Inflammatory macrophage treated with lipopolysaccharide for 1 hour (primary cell): Measurements from ENCODE around the gene ITGAL.

Experiments used
- DNase-seq, 2 donors: peaks; one replicate each; pipeline ENCODE4 v3.0.0-alpha.2; 2020 to 2022

ITGAL gene

DNA sequence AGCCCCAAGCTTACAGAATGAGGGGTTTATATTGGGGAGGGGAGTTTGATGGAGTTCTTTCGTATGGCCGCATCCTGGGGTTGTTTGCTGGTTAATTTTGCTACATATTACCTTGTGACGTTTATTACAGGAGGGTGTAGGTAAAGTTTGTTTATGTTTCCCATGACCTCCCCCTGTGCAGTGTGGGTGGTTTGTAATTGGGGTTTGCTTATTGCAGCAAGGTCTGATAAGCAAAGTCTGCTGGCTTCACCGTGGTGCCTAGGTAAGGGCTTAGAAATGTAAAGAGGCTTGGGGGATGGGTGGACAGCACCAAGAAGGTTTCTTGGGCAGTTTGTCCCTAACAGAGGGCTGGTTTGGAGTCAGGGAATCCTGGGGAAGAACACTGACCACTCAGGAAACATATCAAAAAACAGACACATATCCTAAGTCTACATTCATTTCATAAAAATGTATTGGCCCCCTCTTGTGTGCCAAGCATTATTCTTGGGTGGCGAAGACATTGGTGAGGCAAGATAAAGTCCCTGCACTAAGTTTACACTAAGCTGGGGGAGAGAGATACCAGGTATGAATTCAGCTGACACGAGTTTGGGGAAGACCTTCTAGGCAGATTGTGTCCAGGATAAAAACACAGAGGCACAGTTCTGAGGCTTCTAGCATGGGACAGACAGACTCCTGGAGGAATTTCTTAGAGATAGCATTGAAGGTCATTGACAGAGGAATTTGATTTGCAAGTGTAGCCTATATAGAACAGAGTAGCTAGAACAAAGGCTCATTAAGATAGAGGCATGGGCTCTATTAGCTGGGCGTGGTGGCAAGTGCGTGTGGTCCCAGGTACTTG lies 76.1 kb downstream of the ITGAL start:
- DNase-seq, result no peak

DNA sequence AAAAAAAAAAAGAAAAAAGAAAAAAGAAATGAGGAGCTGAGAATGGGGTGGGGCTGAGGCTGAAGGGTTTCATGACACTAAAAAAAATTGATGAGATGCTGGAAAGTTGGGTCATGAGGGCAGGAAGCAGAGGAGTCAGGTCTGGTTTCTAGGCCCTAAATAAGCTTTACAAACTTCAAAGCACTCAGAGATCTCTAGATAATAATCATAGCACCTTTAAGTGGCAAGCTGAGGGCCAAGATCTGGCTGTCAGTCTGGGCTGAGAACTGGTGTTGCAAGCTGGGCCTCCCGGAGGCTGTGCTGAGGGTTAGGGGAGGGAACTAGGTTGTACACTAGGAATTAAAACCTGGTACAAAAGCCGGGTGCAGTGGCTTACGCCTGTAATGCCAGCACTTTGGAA lies 79.2 kb downstream of the ITGAL start:
- no peak for DNase-seq

DNA sequence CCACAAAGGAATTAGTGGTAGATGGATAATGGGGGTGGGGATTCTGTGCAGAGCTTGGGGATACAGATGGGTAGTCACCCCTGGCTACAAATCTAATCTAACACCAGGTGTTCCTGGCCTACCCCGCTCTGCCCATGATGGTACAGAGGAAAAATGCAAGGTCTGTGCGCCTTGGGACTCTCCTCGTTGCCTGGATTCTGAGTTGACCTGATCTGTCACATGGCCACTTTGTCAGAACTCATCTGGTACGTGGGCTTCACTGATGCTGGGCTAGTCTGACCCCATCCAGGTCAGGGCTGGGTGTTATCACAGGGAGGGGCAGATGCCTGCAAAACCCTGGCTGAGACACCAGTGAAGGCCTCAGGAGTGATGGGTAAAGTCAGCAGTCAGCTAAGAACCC lies 80.4 kb downstream of the ITGAL start:
- DNase-seq, result no peak

DNA sequence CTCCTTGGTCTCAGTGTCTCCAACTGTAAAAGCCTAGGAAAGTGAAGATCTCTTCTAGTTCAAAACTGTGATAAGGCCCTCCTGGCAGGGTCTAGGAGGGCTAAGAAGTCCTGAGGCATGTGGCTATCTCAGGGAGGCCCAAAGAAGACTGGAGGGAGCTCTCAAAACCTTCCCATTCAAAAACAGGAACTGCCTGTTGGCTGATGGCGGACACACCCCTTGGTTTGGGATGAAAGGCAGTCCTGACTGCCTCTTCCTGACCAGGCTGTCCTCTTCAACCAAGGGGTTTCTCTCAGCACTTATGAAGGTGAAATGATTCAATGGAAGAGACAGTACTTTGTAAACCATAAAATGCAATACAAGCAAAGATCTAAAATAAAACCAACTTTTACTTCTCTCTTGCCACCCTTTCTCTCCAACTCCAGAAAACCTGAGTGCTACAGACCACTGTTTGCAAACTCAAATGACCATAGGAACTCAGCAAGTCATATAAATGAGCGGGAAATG lies 80.9 kb downstream of the ITGAL start:
- DNase-seq, result peak in 1 of 2 donors; percentile 16

DNA sequence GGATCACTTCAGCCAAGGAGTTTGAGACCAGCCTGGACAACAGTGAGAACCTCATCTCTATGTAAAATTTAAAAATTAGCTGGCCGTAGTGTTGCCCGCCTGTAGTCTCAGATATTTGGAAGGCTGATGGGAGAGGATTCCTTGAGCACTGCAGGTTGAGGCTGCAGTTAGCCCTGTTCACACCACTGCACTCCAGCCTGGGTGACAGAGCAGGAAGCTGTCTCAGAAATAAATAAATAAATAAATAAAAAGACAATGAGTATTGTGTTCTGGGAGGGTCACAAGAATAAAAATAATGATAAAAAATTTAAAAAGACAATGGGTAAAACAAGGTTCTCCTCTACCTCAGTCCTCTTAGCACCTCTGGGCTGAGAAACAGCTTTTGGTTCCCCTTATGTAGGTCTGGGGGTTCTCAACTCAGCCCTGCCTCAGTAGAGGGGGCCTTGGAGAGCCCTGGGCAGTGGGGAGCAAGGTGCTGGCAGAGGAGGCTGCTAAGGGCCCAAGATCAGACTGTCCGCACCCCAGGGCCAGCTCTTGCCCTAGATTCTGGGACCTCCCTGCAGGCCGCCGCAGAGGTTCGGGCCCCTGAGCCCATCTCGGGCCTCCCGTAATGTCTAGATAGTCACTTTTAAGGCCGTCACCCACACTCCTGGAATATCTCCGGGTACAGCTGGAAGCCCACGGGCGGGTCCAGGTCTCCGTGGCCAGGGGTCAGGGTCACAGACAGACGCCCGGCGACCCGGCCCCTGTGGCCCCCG lies 82.2 kb downstream of the ITGAL start:
- no peak for DNase-seq

DNA sequence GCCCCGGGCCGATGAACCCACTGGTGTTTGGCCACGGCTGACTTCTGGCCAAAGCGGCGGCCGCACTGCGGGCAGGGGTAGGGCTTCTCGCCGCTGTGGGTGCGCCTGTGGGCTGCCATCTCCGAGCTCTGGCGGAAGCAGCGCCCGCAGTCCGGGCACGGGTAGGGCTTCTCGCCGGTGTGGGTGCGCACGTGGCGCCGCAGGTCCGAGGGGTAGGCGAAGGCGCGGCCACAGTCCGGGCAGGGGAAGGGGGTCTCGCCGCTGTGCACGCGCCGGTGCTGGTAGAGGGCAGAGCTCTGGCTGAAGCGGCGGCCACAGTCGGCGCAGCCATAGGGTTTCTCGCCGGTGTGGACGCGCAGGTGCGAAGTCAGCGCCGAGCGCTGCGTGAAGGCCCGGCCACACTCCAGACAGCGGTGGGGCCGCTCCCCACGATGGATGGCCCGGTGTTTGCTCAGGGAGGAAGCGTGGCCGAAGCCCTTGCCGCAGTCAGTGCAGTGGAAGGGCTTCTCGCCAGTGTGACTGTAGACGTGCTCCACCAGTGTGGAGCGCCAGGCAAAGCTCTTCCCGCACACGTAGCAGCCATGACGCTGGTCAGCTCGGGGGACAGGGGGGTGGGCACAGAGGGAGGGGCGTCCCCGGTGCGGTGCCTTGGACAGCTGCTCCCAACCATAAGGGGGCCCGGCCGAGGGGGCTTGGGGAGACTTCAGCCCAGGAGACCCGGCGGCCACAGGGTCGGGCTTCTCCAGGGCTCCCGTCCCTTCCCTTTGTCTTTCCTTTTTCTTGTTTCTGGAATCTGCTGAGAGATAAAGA lies 83.0 kb downstream of the ITGAL start:
- DNase-seq, result no peak

DNA sequence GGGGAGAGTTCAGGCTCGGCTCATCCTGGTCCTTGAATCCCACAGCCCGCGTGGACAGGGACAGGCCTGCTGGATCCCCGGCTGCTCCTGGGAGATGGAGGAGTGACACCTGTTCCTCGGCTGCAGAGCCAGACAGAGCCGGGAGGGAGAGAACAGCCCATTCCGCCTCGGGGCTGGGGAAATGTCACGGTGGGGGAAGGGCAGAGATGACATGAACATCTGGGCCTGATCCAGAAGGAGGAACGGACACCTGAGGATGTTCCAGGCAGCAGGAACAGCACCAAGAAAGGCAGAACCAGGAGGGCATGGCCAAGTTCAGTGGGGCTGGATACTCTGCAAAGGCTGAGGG lies 83.6 kb downstream of the ITGAL start:
- no peak for DNase-seq

DNA sequence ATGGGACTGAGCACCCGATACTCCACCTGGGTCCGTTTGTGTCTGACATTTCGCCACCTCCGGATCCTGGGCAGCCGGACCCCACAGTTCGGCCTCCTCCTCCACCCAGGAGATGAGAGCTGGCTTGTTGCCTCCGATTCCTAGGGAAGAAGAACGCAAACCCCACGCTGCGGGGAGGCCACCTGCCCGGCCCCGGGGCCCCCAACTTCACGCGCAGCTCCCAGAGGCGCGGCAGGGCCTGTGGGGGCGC lies 85.1 kb downstream of the ITGAL start:
- DNase-seq, result no peak

DNA sequence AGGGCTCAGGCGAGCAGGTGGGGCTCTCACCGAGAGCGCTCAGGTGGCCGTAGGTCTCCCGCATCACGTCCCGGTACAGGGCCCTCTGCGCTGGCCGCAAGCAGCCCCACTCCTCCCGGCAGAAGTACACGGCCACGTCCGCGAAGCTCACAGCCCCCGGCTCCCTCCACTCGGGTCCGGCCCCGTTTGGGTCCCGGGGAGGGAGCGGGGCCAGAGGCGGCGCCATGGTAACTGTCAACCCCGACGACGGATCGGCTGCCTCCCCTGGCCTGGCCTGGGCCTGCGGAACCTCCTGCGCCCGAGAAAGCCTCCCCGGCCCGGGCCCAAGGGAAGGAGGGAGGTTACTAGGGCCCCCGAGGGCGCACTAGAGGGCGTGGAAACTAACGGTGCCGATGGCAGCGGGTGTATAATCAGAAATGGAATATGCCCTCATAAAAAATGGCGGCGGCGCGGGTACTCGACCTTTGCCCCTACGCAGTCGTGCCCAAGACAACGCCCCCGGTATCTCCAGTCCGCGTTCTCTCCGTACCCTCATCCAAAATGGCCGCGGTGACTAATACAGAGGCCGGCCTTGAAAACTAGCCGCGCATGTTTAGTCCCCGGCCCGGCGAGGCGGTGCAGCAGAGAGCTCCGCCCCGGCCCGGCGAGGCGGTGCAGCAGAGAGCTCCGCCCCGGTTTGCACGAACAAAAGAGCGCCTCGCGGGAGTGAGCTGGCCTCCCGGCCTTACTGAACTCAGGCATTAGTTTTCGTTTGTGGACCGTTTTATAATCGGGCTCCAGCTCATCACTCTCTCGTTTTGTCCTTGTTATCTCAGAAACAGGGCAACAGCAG lies 85.6 kb downstream of the ITGAL start, which contains the start of gene ZNF764:
Gene ZNF764 (minus strand): TSS at position 418 of the 832 bp plus-strand sequence. CDS start 192 bp downstream, at position 226.
- peak; percentile 98 to 99 for DNase-seq

DNA sequence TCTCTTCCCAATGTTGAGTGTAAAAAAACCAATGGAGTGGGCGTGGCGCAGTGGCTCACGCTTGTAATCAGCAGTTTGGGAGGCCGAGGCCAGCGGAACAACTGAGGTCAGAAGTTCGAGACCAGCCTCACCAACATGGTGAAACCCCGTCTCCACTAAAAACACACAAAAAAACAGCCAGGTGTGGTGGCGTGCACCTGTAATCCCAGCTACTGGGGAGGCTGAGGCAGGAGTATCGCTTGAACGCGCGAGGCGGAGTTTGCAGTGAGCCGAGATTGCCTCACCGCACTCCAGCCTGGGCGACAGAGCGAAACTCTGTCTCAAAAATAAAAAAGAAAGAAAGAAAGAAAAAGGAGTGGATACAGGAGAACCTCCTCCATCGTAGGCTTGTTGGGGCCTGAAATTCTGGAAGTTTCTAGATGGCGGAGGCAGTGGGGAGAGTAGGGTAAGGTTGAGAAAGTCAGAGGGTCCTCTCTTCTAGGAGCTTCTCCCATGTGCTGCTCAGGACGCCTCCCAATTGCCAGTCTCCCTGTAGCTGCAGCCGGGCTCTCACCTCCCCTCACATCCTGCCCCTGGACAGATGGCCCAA lies 86.3 kb downstream of the ITGAL start:
- no peak for DNase-seq

DNA sequence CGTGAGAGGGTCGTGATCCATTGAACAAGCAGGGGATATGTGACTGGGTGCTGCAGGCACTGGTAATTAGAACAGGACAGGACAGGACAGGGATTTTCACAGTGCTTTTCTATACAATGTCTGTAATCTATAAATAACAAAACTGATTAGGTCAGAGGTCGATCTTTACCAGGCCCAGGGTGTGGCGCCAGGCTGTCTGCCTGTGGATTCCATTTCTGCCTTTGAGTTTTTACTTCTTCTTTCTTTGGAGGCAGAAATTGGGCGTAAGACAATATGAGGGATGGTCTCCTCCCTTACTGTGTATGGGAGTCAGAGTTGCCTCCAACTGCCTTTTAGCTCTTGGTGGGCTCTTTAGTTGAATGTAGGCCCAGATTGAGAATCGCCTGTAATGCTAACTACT lies 87.1 kb downstream of the ITGAL start:
- peak in 1 of 2 donors; percentile 45 for DNase-seq

DNA sequence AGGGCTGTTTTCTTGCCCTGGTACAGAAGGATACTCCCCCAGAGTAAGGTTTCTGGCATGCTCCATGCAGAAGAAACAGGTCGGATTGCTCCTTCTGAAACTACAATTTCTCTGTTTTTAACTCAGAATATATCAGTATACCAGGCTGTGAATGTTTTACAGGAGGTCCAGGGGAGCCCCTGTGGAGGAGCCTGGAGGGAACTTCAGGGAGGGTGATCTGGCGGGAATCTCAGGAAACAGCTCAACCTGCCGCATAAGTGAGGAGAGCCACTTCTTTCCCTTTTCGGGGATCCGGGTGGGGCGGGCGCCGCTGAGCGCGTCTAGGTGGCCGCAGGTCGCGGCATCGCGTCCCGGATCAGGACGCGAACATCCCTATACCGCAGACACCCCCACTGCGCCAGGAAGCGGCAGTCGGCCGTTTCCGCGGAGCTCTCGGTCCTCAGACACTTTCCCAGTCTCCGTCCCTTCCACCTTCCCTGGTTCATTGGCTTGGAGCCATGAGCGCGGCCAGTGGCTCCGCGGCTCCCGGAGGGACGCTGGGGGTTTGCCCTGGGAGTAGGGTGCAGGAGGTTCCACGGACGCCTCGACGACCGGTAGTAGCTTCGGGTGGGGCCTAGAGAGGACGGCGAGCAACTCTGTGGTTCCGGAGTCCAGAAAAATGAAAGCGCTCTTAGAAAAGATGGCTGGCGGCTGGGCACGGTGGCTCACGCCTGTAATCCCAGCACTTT lies 88.7 kb downstream of the ITGAL start:
- DNase-seq, result peak in 1 of 2 donors; percentile 18

DNA sequence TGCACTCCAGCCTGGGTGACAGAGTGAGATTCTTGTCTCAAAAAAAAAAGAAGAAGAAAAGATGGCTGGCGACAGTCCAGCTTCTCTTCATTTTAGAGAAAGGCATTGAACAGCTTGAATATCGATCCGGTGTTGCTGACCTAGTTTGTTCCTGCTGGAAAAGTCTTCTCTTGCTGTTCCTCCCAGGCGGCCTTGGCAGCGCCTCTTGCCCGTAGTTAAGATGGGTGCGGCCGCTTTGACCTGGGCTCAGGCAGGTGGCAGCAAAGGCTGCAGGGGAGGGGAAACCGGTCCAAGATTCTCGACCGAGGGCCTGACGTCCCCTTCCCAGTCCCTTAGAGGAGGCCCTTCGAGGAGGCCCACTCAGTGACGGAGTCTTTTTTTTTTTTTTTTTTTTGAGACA lies 89.5 kb downstream of the ITGAL start:
- no peak for DNase-seq

DNA sequence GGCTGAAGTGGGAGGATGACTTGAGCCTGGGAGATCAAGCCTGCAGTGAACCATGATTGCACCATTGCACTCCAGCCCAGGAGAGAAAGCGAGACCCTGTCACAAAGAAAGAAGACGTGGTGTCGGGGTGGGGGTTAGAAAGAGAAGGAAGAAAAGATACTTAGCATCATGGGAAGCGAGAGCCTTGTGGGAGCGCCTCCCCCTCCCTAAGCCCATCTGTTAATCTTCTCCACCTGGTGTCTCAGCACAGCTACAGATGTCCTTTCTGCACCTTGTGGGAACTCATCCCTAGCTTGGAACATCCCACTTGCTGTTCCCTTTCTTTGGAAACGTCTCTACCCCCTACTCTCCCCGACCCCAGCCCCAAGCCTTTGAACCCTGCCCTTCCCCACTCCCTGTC lies 93.0 kb downstream of the ITGAL start:
- no peak for DNase-seq

DNA sequence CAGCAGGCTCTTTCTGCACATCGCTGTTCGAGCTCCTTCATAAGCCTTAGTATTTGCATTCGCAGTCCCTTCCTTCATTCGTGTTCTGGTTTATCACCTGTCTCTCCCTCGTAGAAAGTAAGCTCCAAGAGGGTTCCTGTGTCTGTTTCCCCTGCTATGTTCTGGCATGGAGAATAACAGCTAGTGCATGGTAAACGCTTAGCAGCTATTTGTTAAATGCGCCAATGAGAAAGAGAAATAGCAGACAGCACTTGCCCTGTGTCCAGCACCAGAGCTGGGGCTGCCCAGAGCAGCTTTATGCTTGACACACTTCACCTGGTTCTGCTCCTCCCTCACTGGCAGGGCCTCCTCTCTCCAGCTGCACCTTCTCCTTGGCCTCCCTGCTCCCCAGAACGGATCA lies 93.4 kb downstream of the ITGAL start:
- no peak for DNase-seq

DNA sequence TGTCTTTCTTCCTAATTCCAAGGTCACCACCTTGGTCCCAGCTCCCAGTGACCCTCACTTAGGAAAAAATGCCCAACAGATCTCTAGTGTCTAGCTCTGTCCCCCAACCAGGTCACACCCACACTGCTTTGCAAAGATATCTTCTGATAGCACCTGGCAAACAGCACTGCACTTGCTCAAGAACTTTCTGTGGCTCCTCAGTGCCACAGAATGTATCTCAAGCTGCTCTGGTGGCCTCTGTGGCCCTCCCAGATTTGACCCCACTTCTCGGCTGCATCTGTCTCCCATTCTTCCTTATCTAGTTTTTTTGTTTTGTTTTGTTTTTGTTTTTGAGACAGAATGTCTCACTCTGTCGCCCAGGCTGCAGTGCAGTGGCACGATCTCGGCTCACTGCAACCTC lies 94.0 kb downstream of the ITGAL start:
- no peak for DNase-seq

DNA sequence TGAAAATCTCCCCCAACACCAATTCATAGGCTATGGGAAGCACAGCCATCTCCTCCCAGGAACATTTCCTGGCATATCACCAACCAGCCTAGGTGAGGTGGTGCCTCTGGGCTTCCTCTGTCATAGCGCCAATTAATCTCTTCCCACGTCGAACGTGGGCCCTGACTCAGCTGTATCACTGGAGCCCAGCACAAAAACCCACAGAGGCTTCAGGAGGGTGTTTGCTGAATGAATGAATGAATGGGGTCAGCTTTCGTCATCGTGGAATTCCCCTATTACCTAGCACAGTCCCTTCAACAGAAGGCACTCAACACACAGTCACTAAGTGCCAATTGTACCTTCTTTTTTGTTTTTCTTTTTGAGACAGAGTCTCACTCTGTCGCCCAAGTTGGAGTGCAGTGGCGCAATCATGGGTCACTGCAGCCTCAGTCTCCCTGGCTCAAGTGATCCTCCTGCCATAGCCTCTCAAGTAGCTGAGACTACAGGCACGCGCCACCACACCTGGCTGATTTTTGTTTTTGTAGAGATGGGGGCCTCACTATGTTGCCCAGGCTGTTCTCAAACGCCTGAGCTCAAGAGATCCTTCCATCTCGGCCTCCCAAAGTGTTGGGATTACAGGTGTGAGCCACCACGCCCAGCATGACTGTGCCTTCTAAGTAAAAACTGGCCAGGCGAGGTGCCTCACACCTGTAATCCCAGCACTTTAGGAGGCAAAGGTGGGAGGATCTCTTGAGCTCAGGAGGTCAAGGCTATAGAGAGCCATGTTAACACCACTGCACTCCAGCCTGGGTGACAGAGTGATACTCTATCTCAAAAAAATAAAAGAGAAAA lies 94.8 kb downstream of the ITGAL start:
- DNase-seq, result peak; percentile 12 to 47

DNA sequence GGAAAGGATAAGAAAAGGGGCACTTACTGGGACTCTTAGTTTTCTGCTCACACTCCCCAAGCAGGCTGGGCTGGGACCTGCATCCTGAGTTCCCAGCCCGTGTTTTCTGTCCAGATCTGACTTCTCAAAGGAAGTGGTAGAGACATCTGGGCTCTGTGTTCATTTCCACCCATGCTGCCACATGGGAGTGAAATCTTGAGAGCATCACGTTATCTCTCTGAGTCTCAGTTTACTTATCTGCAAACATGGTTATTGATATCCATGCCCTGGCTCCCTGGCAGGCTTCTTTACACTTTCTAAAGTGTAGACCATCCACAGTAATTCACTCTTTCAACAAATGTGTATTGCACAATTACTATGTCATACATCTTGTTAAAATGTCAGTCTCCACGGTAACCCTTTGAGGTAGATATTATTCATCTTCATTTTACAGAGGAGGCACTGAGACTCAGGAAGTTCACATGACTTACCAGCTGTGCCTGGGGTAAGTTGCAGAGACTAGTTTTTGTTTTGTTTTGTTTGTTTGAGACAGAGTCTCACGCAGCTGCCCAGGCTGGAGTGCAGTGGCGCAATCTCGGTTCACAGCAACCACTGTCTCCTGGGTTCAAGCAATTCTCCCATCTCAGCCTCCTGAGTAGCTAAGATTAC lies 95.6 kb downstream of the ITGAL start:
- DNase-seq, result peak; percentile 53 to 79

DNA sequence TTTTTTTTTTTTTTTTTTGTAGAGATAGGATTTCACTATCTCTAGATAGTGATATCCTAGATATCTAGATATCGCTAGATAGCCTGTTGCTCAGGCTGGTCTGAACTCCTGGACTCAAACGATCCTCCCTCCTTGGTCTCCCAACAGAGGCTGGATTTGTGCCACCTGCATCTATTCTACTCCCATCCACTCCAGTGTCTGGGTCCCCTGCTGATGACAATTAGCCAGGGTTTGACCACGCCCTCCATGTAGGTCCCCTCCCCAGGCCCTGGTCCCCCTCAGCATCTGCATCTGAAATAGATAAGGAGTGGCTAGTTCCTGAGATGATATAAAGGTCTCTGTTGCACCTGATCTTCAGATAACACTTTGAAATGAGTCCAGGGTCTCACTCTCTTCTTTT lies 96.7 kb downstream of the ITGAL start:
- no peak for DNase-seq
